ENCODE data around the gene MDGA2.

Gene MDGA2

DNA sequence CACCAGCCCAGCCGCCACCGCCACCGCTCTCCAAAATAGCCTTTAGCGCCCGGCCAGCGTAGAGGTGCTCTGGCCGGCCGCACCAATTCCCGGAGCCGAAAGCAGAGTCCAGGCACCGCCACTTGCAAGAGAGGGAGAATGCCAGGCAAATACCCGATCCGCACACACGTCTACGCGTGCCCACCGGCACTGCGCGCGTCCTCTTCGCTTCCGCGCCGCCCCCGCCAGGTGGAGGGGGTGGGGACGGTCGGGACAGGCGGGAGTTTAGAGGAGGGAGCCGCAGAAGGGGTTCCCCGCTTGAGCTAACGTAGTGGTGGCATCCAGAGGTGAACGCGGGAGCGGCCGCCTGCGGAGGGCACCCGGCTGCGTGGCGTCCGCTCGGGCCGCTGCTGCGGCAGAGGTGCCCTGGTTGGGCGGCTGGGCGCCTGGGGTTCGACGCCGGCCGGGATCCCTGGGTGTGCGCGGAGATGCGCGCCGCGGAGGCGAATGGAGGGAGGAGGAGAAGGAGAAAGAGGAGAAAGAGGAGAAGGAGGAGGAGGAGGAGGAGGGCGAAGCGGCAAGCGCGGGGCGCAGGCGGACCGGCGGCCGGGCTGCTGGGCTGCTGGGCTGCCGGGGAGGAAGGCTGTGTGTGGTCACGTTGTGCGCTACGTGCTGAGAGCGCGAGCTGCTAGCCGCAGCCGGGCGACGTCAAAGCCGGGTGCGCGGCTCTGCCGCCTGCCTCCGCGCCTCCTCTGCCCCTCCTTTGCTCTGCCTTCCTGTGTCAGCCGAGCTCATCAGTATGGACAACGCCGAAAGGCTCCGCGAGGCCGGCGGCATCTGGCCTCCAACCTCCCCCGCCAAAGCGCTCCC, at the start of gene MDGA2:
TSS of gene MDGA2 (minus strand) at position 140 of the 849 bp plus-strand sequence.
- Histone ChIP-seq H3K4me3 (ENCODE audit: low read length) (peak within 1 kb of the TSS; percentile 65), H3K27me3 (replicated peaks; ENCODE audit: control insufficient read depth, insufficient read depth, low read length) (peaks cover 37% of the 10 kb centered on the region), H3K4me1 (ENCODE audit: control insufficient read depth, insufficient read depth, low read length) (peaks cover 12% of the 10 kb centered on the region), H3K36me3 (ENCODE audit: control insufficient read depth, insufficient read depth, low read length, severe bottlenecking) (no peaks in the 10 kb centered on the region), H3K9me3 (ENCODE audit: control insufficient read depth, low read length) (no peaks in the 10 kb centered on the region), H3K9ac (ENCODE audit: low read length) (no peak within 1 kb of the TSS)
- no peak for DNase-seq (ENCODE audit: low read depth)

GRCh38 chr14:47722929-47723693, 47.7 kb upstream of the MDGA2 start:
- no peaks in the 10 kb centered on the region for H3K9me3 ChIP-seq (ENCODE audit: control insufficient read depth, low read length)
- no peak overlapping the region for H3K4me3 ChIP-seq (ENCODE audit: low read length)
- no peak for DNase-seq (ENCODE audit: low read depth)
- H3K4me1 ChIP-seq (ENCODE audit: control insufficient read depth, insufficient read depth, low read length): no peaks in the 10 kb centered on the region
- H3K9ac ChIP-seq (ENCODE audit: low read length): no peak overlapping the region
- no peaks in the 10 kb centered on the region for H3K27me3 ChIP-seq (replicated peaks; ENCODE audit: control insufficient read depth, insufficient read depth, low read length)
- H3K36me3 ChIP-seq (ENCODE audit: control insufficient read depth, insufficient read depth, low read length, severe bottlenecking): no peaks in the 10 kb centered on the region

- no peaks in the 10 kb centered on the region for H3K36me3 ChIP-seq (ENCODE audit: control insufficient read depth, insufficient read depth, low read length, severe bottlenecking)
- H3K4me1 ChIP-seq (ENCODE audit: control insufficient read depth, insufficient read depth, low read length): no peaks in the 10 kb centered on the region
- H3K9ac ChIP-seq (ENCODE audit: low read length): no peak overlapping the region
- H3K27me3 ChIP-seq (replicated peaks; ENCODE audit: control insufficient read depth, insufficient read depth, low read length): no peaks in the 10 kb centered on the region
- DNase-seq (ENCODE audit: low read depth): no peak
- no peaks in the 10 kb centered on the region for H3K9me3 ChIP-seq (ENCODE audit: control insufficient read depth, low read length)
- H3K4me3 ChIP-seq (ENCODE audit: low read length): no peak overlapping the region
Observed at GRCh38 chr14:47720281-47720680, 44.9 kb upstream of the MDGA2 start.

- no peaks in the 10 kb centered on the region for H3K36me3 ChIP-seq (ENCODE audit: control insufficient read depth, insufficient read depth, low read length, severe bottlenecking)
- no peak for DNase-seq (ENCODE audit: low read depth)
- H3K9me3 ChIP-seq (ENCODE audit: control insufficient read depth, low read length): no peaks in the 10 kb centered on the region
- no peaks in the 10 kb centered on the region for H3K27me3 ChIP-seq (replicated peaks; ENCODE audit: control insufficient read depth, insufficient read depth, low read length)
- H3K4me3 ChIP-seq (ENCODE audit: low read length): no peak overlapping the region
- H3K9ac ChIP-seq (ENCODE audit: low read length): no peak overlapping the region
- no peaks in the 10 kb centered on the region for H3K4me1 ChIP-seq (ENCODE audit: control insufficient read depth, insufficient read depth, low read length)
Observed at GRCh38 chr14:47715330-47715729, 39.9 kb upstream of the MDGA2 start.

DNA sequence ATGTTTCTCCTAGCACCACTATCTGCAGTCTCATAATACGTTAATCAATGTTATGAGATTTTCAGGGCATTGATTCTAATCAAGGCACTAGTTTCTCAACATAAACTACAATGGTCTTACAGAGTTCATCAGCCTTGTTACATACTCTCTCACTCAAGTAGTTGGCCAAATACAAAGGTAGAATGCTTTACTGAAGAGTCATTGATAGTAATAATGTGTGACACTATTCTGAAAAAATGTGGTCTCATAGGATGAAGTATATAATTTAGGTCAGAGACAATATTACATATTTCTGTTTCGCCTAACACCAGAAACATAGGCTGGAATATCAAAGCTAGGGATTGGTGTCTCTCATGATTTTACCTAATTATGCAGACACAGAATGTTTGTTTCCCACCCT, 35.2 kb upstream of the MDGA2 start:
- DNase-seq (ENCODE audit: low read depth): no peak
- Histone ChIP-seq H3K9me3 (ENCODE audit: control insufficient read depth, low read length) (peaks cover 2% of the 10 kb centered on the region), H3K9ac (ENCODE audit: low read length) (no peak overlapping the region), H3K4me1 (ENCODE audit: control insufficient read depth, insufficient read depth, low read length) (no peaks in the 10 kb centered on the region), H3K27me3 (replicated peaks; ENCODE audit: control insufficient read depth, insufficient read depth, low read length) (no peaks in the 10 kb centered on the region), H3K4me3 (ENCODE audit: low read length) (no peak overlapping the region), H3K36me3 (ENCODE audit: control insufficient read depth, insufficient read depth, low read length, severe bottlenecking) (no peaks in the 10 kb centered on the region)

- Histone ChIP-seq H3K4me1 (ENCODE audit: control insufficient read depth, insufficient read depth, low read length) (no peaks in the 10 kb centered on the region), H3K36me3 (ENCODE audit: control insufficient read depth, insufficient read depth, low read length, severe bottlenecking) (no peaks in the 10 kb centered on the region)
Observed at GRCh38 chr14:47705683-47706082, 30.3 kb upstream of the MDGA2 start.

DNA sequence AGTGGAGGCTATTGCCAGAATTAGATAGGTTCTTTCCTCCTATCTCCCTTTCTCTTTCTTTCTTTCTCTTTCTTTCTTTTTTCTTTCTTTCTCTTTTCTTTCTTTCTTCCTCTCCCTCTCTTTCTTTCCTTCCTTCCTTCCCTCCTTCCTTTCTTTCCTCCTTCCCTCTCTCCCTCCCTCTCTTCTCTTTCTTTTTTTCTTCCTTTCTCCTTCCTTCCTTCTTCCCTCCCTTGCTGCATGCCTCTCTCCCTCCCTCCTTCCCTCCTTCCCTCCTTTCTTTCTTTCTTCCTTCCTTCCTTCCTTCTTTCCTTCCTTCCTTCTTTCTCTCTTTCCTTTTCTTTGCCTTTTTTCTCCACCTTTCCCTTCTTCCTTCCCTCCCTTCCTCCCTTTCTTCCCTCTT, 16.4 kb upstream of the MDGA2 start:
- H3K4me3 ChIP-seq (ENCODE audit: low read length): no peak overlapping the region
- no peak overlapping the region for H3K9ac ChIP-seq (ENCODE audit: low read length)
- H3K4me1 ChIP-seq (ENCODE audit: control insufficient read depth, insufficient read depth, low read length): no peaks in the 10 kb centered on the region
- DNase-seq (ENCODE audit: low read depth): no peak
- no peaks in the 10 kb centered on the region for H3K9me3 ChIP-seq (ENCODE audit: control insufficient read depth, low read length)
- no peaks in the 10 kb centered on the region for H3K36me3 ChIP-seq (ENCODE audit: control insufficient read depth, insufficient read depth, low read length, severe bottlenecking)
- H3K27me3 ChIP-seq (replicated peaks; ENCODE audit: control insufficient read depth, insufficient read depth, low read length): no peaks in the 10 kb centered on the region

More at GRCh38 chr14:47705683-47706082, 30.3 kb upstream of the MDGA2 start:
- Histone ChIP-seq H3K9ac (ENCODE audit: low read length) (no peak overlapping the region), H3K4me3 (ENCODE audit: low read length) (no peak overlapping the region), H3K27me3 (replicated peaks; ENCODE audit: control insufficient read depth, insufficient read depth, low read length) (no peaks in the 10 kb centered on the region), H3K9me3 (ENCODE audit: control insufficient read depth, low read length) (peaks cover 10% of the 10 kb centered on the region)
- no peak for DNase-seq (ENCODE audit: low read depth)

DNA sequence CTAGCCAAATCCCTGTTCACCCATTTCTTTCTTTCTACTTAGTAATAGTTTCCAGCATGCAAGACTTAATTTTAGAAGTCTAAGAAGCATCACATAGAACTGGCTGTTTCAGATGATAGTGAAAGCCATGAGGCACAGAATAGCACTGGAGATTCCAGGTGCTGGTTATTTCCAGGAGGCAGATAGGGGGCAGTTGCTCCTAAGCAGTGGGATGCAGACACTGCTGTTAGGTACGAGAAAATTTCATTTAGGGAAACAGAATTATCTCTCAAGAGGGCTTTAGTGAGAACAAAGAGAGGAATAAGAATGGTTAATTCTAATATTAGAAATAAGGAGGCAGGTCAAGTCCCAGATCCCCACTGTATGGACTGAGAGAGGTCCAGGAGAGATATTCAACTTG, 3.6 kb upstream of the MDGA2 start:
- DNase-seq (ENCODE audit: low read depth): no peak
- H3K9ac ChIP-seq (ENCODE audit: low read length): no peak overlapping the region
- no peaks in the 10 kb centered on the region for H3K36me3 ChIP-seq (ENCODE audit: control insufficient read depth, insufficient read depth, low read length, severe bottlenecking)
- H3K4me3 ChIP-seq (ENCODE audit: low read length): no peak overlapping the region
- H3K9me3 ChIP-seq (ENCODE audit: control insufficient read depth, low read length): no peaks in the 10 kb centered on the region
- peaks cover 37% of the 10 kb centered on the region for H3K27me3 ChIP-seq (replicated peaks; ENCODE audit: control insufficient read depth, insufficient read depth, low read length)
- H3K4me1 ChIP-seq (ENCODE audit: control insufficient read depth, insufficient read depth, low read length): peaks cover 12% of the 10 kb centered on the region

DNA sequence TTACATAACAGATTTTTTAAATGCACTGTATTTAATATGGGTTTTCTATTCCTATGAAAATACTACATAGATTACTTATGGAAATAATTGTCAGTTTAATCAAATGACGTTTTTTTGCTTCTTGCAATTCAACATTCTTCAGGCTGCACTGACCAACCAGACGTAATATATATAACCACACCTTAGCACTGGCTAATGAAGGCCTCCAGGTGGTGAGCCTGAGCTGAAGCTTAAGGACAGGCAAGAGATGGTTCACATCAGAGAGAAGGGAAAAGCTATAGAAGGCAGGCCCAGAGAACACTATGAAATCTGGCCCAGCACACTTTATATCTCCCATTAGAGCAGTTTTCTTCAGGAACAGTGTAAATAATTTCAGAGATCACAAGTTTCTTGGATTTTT, 2.8 kb upstream of the MDGA2 start:
- H3K9ac ChIP-seq (ENCODE audit: low read length): no peak overlapping the region
- no peaks in the 10 kb centered on the region for H3K9me3 ChIP-seq (ENCODE audit: control insufficient read depth, low read length)
- no peaks in the 10 kb centered on the region for H3K36me3 ChIP-seq (ENCODE audit: control insufficient read depth, insufficient read depth, low read length, severe bottlenecking)

DNA sequence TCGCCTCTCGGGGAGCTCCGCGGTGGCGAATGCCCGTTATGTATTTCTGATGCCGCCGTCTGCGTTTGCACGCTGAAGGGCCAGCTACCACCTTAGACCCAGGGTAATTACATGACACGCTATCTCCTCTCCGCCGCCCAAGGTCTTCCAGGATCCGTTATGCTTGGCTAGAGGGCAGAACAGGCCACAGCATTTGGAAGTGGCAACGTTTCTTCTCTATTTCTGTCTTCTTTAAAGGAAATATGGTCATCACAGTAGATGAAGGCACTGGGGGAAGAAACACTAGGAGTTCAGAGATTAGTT, 861 bp upstream of the MDGA2 start:
- Histone ChIP-seq H3K9me3 (ENCODE audit: control insufficient read depth, low read length) (no peaks in the 10 kb centered on the region), H3K9ac (ENCODE audit: low read length) (no peak overlapping the region), H3K27me3 (replicated peaks; ENCODE audit: control insufficient read depth, insufficient read depth, low read length) (peaks cover 37% of the 10 kb centered on the region), H3K4me1 (ENCODE audit: control insufficient read depth, insufficient read depth, low read length) (peaks cover 12% of the 10 kb centered on the region), H3K36me3 (ENCODE audit: control insufficient read depth, insufficient read depth, low read length, severe bottlenecking) (no peaks in the 10 kb centered on the region), H3K4me3 (ENCODE audit: low read length) (peak overlapping the region; percentile 59)
- no peak for DNase-seq (ENCODE audit: low read depth)

More for the DNA sequence above, 2.8 kb upstream of the MDGA2 start:
- Histone ChIP-seq H3K4me1 (ENCODE audit: control insufficient read depth, insufficient read depth, low read length) (peaks cover 12% of the 10 kb centered on the region), H3K27me3 (replicated peaks; ENCODE audit: control insufficient read depth, insufficient read depth, low read length) (peaks cover 37% of the 10 kb centered on the region), H3K4me3 (ENCODE audit: low read length) (no peak overlapping the region)
- no peak for DNase-seq (ENCODE audit: low read depth)

DNA sequence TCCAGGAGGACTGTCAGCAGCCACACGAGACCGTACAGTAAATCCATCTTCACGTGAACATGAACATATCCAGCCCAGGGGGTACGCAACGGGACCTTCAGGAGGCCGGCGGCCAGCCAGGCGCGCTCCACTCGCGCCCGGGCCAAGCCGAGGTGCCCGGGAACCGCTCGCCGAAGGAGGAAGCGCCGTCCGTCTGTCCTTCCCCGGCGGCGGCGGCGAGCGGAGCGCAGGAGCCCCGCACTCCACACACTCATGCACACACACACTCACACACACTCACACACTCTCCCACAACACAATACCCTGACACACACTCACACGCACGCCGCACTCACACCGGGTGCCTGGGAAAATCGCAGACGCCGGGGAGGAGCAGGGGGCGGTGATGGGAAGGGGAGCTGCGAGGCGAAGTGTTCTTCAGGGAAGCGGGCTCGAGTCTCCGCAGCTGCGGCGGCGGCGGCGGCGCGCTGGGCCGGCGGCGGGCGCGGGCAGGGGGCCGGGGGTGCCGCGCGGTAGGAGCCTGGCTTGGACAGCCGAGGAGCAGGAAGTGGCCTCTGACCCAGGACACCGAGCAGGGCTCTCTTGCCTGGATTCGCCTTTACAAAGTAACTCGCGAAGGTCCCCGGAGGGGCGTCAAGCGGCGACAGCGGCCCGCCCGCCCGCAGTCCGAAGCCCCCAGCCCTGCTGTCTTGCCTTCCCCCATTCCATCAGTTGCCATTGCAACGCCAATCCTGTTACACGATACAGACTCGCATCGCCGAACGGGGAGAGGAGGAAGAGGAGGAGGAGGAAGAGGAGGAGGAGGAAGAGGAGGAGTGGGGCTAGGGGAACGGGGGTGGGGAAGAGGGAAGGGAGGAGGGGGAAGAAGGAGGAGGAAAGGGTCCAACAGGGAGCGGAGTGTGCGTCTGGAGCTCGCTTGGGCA, 601 bp downstream of the MDGA2 start:
- peaks cover 37% of the 10 kb centered on the region for H3K27me3 ChIP-seq (replicated peaks; ENCODE audit: control insufficient read depth, insufficient read depth, low read length)
- no peaks in the 10 kb centered on the region for H3K9me3 ChIP-seq (ENCODE audit: control insufficient read depth, low read length)
- H3K9ac ChIP-seq (ENCODE audit: low read length): no peak overlapping the region
- no peaks in the 10 kb centered on the region for H3K36me3 ChIP-seq (ENCODE audit: control insufficient read depth, insufficient read depth, low read length, severe bottlenecking)
- H3K4me3 ChIP-seq (ENCODE audit: low read length): peak overlapping the region; percentile 65
- peaks cover 12% of the 10 kb centered on the region for H3K4me1 ChIP-seq (ENCODE audit: control insufficient read depth, insufficient read depth, low read length)
- DNase-seq (ENCODE audit: low read depth): no peak
